OCI-LY7 (cell line): ENCODE measurements around the gene PCBP3.

Source experiments
- CTCF ChIP-seq: fragments of 200-600 bp; sonication (generic); conservative IDR thresholded peaks from 2 replicates; pipeline ENCODE4 v1.5.1; 2014; ENCODE audit warnings: mild to moderate bottlenecking, antibody characterized with exemption, low read length, moderate library complexity, mixed read lengths
- EZH2phosphoT487 ChIP-seq: fragments of 200-600 bp; sonication (generic); IDR thresholded peaks from 2 replicates; pipeline ENCODE4 v1.6.1; 2018; ENCODE audit warnings: low read depth, borderline replicate concordance, mild to moderate bottlenecking, mixed run types, antibody characterized with exemption, low read length, moderate library complexity, mixed read lengths

- TF ChIP-seq CTCF (no peak), EZH2phosphoT487 (no peak)
Observed at GRCh38 chr21:45723049-45723958, 79.8 kb downstream of the PCBP3 start.
